B cell (primary cell): ENCODE data around the gene DAZL.

ENCODE experiments used
- EZH2 ChIP-seq: IDR thresholded peaks from 2 replicates; pipeline ENCODE4 v1.6.1; 2012; ENCODE audit warnings: borderline replicate concordance, low read depth, mild to moderate bottlenecking, moderate library complexity, low read length; ENCODE audit not compliant: insufficient read depth, poor library complexity, severe bottlenecking
- TF ChIP-seq, protein P1 (sequence below): fragments of 200-600 bp; IDR thresholded peaks from one replicate; pipeline ENCODE4 v1.8.0; 2022; ENCODE audit warnings: antibody characterized with exemption, mild to moderate bottlenecking

DNA sequence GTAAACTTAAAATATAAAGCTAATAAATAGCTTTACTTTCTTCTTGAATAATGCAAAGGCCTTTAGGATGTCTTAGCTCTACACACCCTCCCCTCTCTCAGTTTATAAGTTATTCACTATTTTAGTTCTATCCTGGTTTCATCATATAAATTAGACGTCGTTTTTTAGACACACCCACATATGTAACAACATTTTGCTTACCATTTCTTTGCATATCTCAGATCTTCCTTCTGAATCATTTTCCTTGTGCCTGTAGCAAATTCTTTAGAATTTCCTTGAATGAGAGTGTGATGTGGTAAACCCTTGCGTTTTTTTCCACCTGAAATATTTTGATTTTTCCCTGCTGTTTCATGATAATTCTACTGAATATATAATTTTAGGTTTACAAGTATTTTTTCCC is 2.5 kb upstream of the DAZL start:
- TF ChIP-seq, protein P1, sequence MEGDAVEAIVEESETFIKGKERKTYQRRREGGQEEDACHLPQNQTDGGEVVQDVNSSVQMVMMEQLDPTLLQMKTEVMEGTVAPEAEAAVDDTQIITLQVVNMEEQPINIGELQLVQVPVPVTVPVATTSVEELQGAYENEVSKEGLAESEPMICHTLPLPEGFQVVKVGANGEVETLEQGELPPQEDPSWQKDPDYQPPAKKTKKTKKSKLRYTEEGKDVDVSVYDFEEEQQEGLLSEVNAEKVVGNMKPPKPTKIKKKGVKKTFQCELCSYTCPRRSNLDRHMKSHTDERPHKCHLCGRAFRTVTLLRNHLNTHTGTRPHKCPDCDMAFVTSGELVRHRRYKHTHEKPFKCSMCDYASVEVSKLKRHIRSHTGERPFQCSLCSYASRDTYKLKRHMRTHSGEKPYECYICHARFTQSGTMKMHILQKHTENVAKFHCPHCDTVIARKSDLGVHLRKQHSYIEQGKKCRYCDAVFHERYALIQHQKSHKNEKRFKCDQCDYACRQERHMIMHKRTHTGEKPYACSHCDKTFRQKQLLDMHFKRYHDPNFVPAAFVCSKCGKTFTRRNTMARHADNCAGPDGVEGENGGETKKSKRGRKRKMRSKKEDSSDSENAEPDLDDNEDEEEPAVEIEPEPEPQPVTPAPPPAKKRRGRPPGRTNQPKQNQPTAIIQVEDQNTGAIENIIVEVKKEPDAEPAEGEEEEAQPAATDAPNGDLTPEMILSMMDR: no peak
- TF ChIP-seq EZH2: no peak
